PC-3 (cell line): ENCODE measurements around the gene PIGT.

Source experiments
- CTCF ChIP-seq: fragments of 300-600 bp; sonication (generic); conservative IDR thresholded peaks from 2 replicates; pipeline ENCODE4 v1.5.1; 2017; ENCODE audit warnings: antibody characterized with exemption, low read depth, mild to moderate bottlenecking, low read length
- EZH2 ChIP-seq: fragments of 300-600 bp; sonication (generic); IDR thresholded peaks from one replicate; pipeline ENCODE4 v1.6.1; 2017; ENCODE audit warnings: antibody characterized with exemption, mild to moderate bottlenecking, low read length; ENCODE audit not compliant: unreplicated experiment
- EZH2phosphoT487 ChIP-seq: fragments of 300-600 bp; sonication (generic); IDR thresholded peaks from 2 replicates; pipeline ENCODE4 v1.6.1; 2018; ENCODE audit warnings: mild to moderate bottlenecking, antibody characterized with exemption, low read length, borderline replicate concordance

GRCh38 chr20:45404438-45404837 is 11.5 kb upstream of the PIGT start:
- TF ChIP-seq CTCF = no peak
- TF ChIP-seq EZH2 = no peak
- TF ChIP-seq EZH2phosphoT487 = no peak
